Measurements from ENCODE around the gene ATP8B2.

GRCh38 chr1:154347961-154348360 is 22.6 kb downstream of the ATP8B2 start:
- TF ChIP-seq CTCF (IDR thresholded peaks at IDR 0.05): no peak
- TF ChIP-seq POLR2A (IDR thresholded peaks at IDR 0.05): no peak

Data from Peyer's patch (tissue), 4 donors.